IMR-90 (cell line): ENCODE data around the gene NHLRC2.

Experiments used
- CHD1 ChIP-seq: IDR thresholded peaks from 2 replicates; pipeline ENCODE4 v1.6.1; 2012; ENCODE audit warnings: low read depth, low read length, improper control_type of control experiment
- CTCF ChIP-seq: conservative IDR thresholded peaks from 2 replicates; pipeline ENCODE4 v1.5.1; 2012; ENCODE audit warnings: mild to moderate bottlenecking, low read depth, low read length, improper control_type of control experiment
- MXI1 ChIP-seq: IDR thresholded peaks from 2 replicates; pipeline ENCODE4 v1.6.1; 2012; ENCODE audit warnings: low read depth, mild to moderate bottlenecking, low read length, moderate library complexity, borderline replicate concordance
- POLR2A ChIP-seq: IDR thresholded peaks from 2 replicates; pipeline ENCODE4 v1.6.1; 2012; ENCODE audit warnings: mild to moderate bottlenecking, low read depth, low read length
- RAD21 ChIP-seq: IDR thresholded peaks from 2 replicates; pipeline ENCODE4 v1.6.1; 2012; ENCODE audit warnings: low read length, improper control_type of control experiment
- SMC3 ChIP-seq: fragments of 150-350 bp; IDR thresholded peaks from 2 replicates; pipeline ENCODE4 v1.6.1; 2016; ENCODE audit warnings: low read depth, mild to moderate bottlenecking, antibody characterized with exemption, low read length, moderate library complexity

- no peak for TF ChIP-seq CTCF
- no peak for TF ChIP-seq POLR2A
- no peak for TF ChIP-seq CHD1
- no peak for TF ChIP-seq SMC3
- TF ChIP-seq RAD21: no peak
- TF ChIP-seq MXI1: no peak
Measured at GRCh38 chr10:113947184-113948041, 93.0 kb downstream of the NHLRC2 start.
